H1 (cell line): ENCODE results near the gene NELL2. TPM values are rescaled to one million over a fixed set of nuclear protein-coding genes. Genes with fewer than 3 reads are reported as not detected.

Experiments used
- CTCF ChIA-PET: fragments of 300-600 bp; sonication (Branson Sonifier 250); formaldehyde crosslinking; loops from one replicate; lab custom pipeline; 2021; ENCODE audit not compliant: partially characterized antibody; lab: Charles Lee
- POLR2A ChIA-PET: fragments of 300-600 bp; sonication (Branson Sonifier 250); formaldehyde crosslinking; loops from one replicate; lab custom pipeline; 2021; ENCODE audit warnings: inconsistent platforms; ENCODE audit not compliant: partially characterized antibody; lab: Charles Lee
- DNase-seq, 2 experiments: peaks; one replicate each; pipeline versions ENCODE4 v3.0.0 to v3.0.0-alpha.2; 2010 to 2022; ENCODE audit warnings: low spot score in 2 of 2, low read depth in 1 of 2, mixed read lengths in 1 of 2
- FAIRE-seq: peaks from 2 replicates; lab custom pipeline; 2011; peaks lifted over from hg19 to GRCh38; lab: Jason Lieb, UNC
- H2AFZ ChIP-seq: 2 replicates; pipeline ENCODE4 v1.8.1; 2012; ENCODE audit warnings: low read length, inconsistent platforms
- H2AK5ac ChIP-seq: 2 replicates; pipeline ENCODE4 v1.6.1; 2013; ENCODE audit warnings: low read depth, low read length
- H2BK120ac ChIP-seq: replicated peaks from 2 replicates; pipeline ENCODE3; 2013; ENCODE audit warnings: low read depth, low read length, inconsistent platforms
- H2BK12ac ChIP-seq: 2 replicates; pipeline ENCODE4 v1.6.1; 2013; ENCODE audit warnings: low read depth, low read length
- H2BK15ac ChIP-seq: 2 replicates; pipeline ENCODE4 v1.6.1; 2013; ENCODE audit warnings: low read length
- H2BK20ac ChIP-seq: 2 replicates; pipeline ENCODE4 v1.6.1; 2013; ENCODE audit warnings: low read length
- H2BK5ac ChIP-seq: 2 replicates; pipeline ENCODE4 v1.6.1; 2013; ENCODE audit warnings: low read depth, low read length
- H3K14ac ChIP-seq: 2 replicates; pipeline ENCODE4 v1.6.1; 2013; ENCODE audit warnings: inconsistent platforms; ENCODE audit not compliant: insufficient read length
- H3K18ac ChIP-seq: 2 replicates; pipeline ENCODE4 v1.6.1; 2013; ENCODE audit warnings: low read length; ENCODE audit errors: extremely low read depth
- H3K23ac ChIP-seq: 2 replicates; pipeline ENCODE4 v1.6.1; 2013; ENCODE audit warnings: inconsistent platforms; ENCODE audit not compliant: insufficient read length
- H3K23me2 ChIP-seq: 2 replicates; pipeline ENCODE4 v1.6.1; 2013; ENCODE audit warnings: low read depth, low read length
- H3K27ac ChIP-seq: 2 replicates; pipeline ENCODE4 v1.6.1; 2011; ENCODE audit warnings: low read depth, low read length, inconsistent platforms
- H3K27me3 ChIP-seq, 4 experiments: replicated peaks in 1 of 4; 1 replicate in 1 of 4; 2 replicates in 3 of 4; pipeline versions ENCODE4 v1.6.1 to v1.8.1; 2011 to 2013; ENCODE audit warnings: low read length in 3 of 4, mild to moderate bottlenecking in 3 of 4, inconsistent platforms in 2 of 4, mixed read lengths in 2 of 4, moderate library complexity in 1 of 4; ENCODE audit not compliant: control insufficient read depth in 3 of 4, insufficient read depth in 3 of 4; ENCODE audit errors: extremely low read depth in 1 of 4
- H3K36me3 ChIP-seq, 4 experiments: 2 replicates each; pipeline versions ENCODE4 v1.6.1 to v1.8.1; 2011 to 2013; ENCODE audit warnings: mild to moderate bottlenecking in 4 of 4, low read length in 3 of 4, moderate library complexity in 2 of 4, control low read depth in 1 of 4, inconsistent platforms in 1 of 4; ENCODE audit not compliant: insufficient read depth in 4 of 4, control insufficient read depth in 2 of 4
- H3K4ac ChIP-seq: replicated peaks from 2 replicates; pipeline ENCODE3; 2013; ENCODE audit warnings: low read length, low read depth, mixed read lengths, inconsistent platforms; ENCODE audit not compliant: insufficient read length
- H3K4me1 ChIP-seq, 4 experiments: replicated peaks in 1 of 4; 1 replicate in 1 of 4; 2 replicates in 3 of 4; pipeline versions ENCODE4 v1.6.1 to v1.8.1; 2011 to 2013; ENCODE audit warnings: low read length in 3 of 4, inconsistent platforms in 2 of 4, mixed read lengths in 1 of 4; ENCODE audit not compliant: insufficient read depth in 4 of 4, control insufficient read depth in 3 of 4
- H3K4me2 ChIP-seq, 2 experiments: 2 replicates each; pipeline versions ENCODE4 v1.6.1 to v1.8.1; 2011 to 2013; ENCODE audit warnings: low read depth in 2 of 2, low read length in 2 of 2, control low read depth in 1 of 2, inconsistent platforms in 1 of 2, mild to moderate bottlenecking in 1 of 2; ENCODE audit not compliant: insufficient read depth in 1 of 2
- H3K4me3 ChIP-seq, 4 experiments: fragments of 200-600, 300-600 bp in 1 of 4; sonication (generic), shearing (Covaris generic), sonication (Bioruptor Twin) in 1 of 4; 2 replicates each; pipeline versions ENCODE4 v1.5.1 to v1.8.1; 2011 to 2016; ENCODE audit warnings: low read length in 4 of 4, low read depth in 3 of 4, control low read depth in 2 of 4, inconsistent platforms in 2 of 4, mild to moderate bottlenecking in 2 of 4, mixed read lengths in 1 of 4, moderate library complexity in 1 of 4; ENCODE audit not compliant: insufficient read depth in 2 of 4; ENCODE audit errors: extremely low read depth in 1 of 4
- H3K56ac ChIP-seq: replicated peaks from 2 replicates; pipeline ENCODE3; 2013; ENCODE audit warnings: low read depth, mild to moderate bottlenecking, mixed read lengths, low read length, inconsistent platforms; ENCODE audit not compliant: insufficient read length
- H3K79me1 ChIP-seq: 2 replicates; pipeline ENCODE4 v1.6.1; 2013; ENCODE audit warnings: low read depth, low read length, control low read depth
- H3K79me2 ChIP-seq, 2 experiments: 2 replicates each; pipeline versions ENCODE4 v1.6.1 to v1.8.1; 2012 to 2013; ENCODE audit warnings: low read length in 2 of 2, mild to moderate bottlenecking in 2 of 2, inconsistent platforms in 1 of 2; ENCODE audit not compliant: insufficient read depth in 2 of 2, control insufficient read depth in 1 of 2
- H3K9ac ChIP-seq, 4 experiments: replicated peaks in 1 of 4; 1 replicate in 1 of 4; 2 replicates in 3 of 4; pipeline versions ENCODE4 v1.6.1 to v1.8.1; 2011 to 2013; ENCODE audit warnings: low read depth in 3 of 4, low read length in 3 of 4, control low read depth in 2 of 4, mild to moderate bottlenecking in 2 of 4, moderate library complexity in 2 of 4, inconsistent platforms in 1 of 4; ENCODE audit errors: extremely low read depth in 1 of 4
- H3K9me3 ChIP-seq, 2 experiments: 2 replicates each; pipeline versions ENCODE4 v1.6.1 to v1.8.1; 2012 to 2013; ENCODE audit warnings: mild to moderate bottlenecking in 2 of 2, moderate library complexity in 2 of 2, control low read depth in 1 of 2, inconsistent platforms in 1 of 2, low read depth in 1 of 2, low read length in 1 of 2, mixed read lengths in 1 of 2; ENCODE audit not compliant: insufficient read depth in 2 of 2
- H4K20me1 ChIP-seq, 2 experiments: replicated peaks in 1 of 2; 2 replicates each; pipeline versions ENCODE3 to v1.8.1; 2011 to 2013; ENCODE audit warnings: inconsistent platforms in 2 of 2, low read length in 2 of 2, mild to moderate bottlenecking in 1 of 2; ENCODE audit not compliant: insufficient read depth in 2 of 2, control insufficient read depth in 1 of 2
- H4K5ac ChIP-seq: 2 replicates; pipeline ENCODE4 v1.6.1; 2013; ENCODE audit warnings: low read length, low read depth, mixed read lengths, inconsistent platforms; ENCODE audit not compliant: insufficient read length
- H4K8ac ChIP-seq: 2 replicates; pipeline ENCODE4 v1.8.0; 2013; ENCODE audit warnings: mild to moderate bottlenecking, moderate library complexity, low read length, inconsistent platforms; ENCODE audit not compliant: insufficient read depth; ENCODE audit errors: extremely low read depth
- H4K91ac ChIP-seq: replicated peaks from 2 replicates; pipeline ENCODE3; 2013; ENCODE audit warnings: low read length, mixed read lengths, inconsistent platforms; ENCODE audit not compliant: insufficient read length
- ASH2L ChIP-seq: fragments of 200-600, 300-600 bp; sonication (generic); IDR thresholded peaks from one replicate; pipeline ENCODE4 v1.7.1; 2017; ENCODE audit warnings: low read length
- CREB1 ChIP-seq: IDR thresholded peaks from 2 replicates; pipeline ENCODE4 v1.6.1; 2012; ENCODE audit warnings: inconsistent platforms
- CTBP2 ChIP-seq: IDR thresholded peaks from 2 replicates; pipeline ENCODE4 v1.7.0; 2011; ENCODE audit warnings: borderline replicate concordance, mild to moderate bottlenecking, moderate library complexity, mixed read lengths, low read length; ENCODE audit not compliant: insufficient read depth, insufficient read length
- EP300 ChIP-seq, 2 experiments: IDR thresholded peaks; 1 replicate in 1 of 2; 2 replicates in 1 of 2; pipeline ENCODE4 v1.6.1; 2011 to 2012; ENCODE audit warnings: low read depth in 2 of 2, low read length in 2 of 2, mild to moderate bottlenecking in 2 of 2, borderline replicate concordance in 1 of 2, inconsistent platforms in 1 of 2, moderate library complexity in 1 of 2
- EZH2 ChIP-seq: fragments of 200-600 bp; sonication (generic); IDR thresholded peaks from 2 replicates; pipeline ENCODE4 v1.7.1; 2012; ENCODE audit warnings: low read depth, mild to moderate bottlenecking, moderate library complexity, low read length, inconsistent platforms; ENCODE audit not compliant: severe bottlenecking
- HDAC6 ChIP-seq: IDR thresholded peaks from one replicate; pipeline ENCODE4 v1.7.1; 2012; ENCODE audit warnings: low read depth, mild to moderate bottlenecking, inconsistent platforms, low read length, moderate library complexity
- MAX ChIP-seq: IDR thresholded peaks from 2 replicates; pipeline ENCODE4 v1.6.1; 2012; ENCODE audit warnings: inconsistent platforms
- NRF1 ChIP-seq: IDR thresholded peaks from 2 replicates; pipeline ENCODE4 v1.6.1; 2011; ENCODE audit warnings: mild to moderate bottlenecking, low read depth, low read length, improper control_type of control experiment
- POLR2A ChIP-seq, 2 experiments: IDR thresholded peaks; 1 replicate in 1 of 2; 2 replicates in 1 of 2; pipeline ENCODE4 v1.6.1; 2011; ENCODE audit warnings: low read depth in 2 of 2, low read length in 2 of 2, mild to moderate bottlenecking in 2 of 2; ENCODE audit errors: control extremely low read depth in 1 of 2
- RFX5 ChIP-seq: IDR thresholded peaks from 2 replicates; pipeline ENCODE4 v1.6.1; 2011; ENCODE audit warnings: low read depth, low read length, improper control_type of control experiment, borderline replicate concordance
- SUZ12 ChIP-seq: fragments of 200-600 bp; sonication (generic); IDR thresholded peaks from 2 replicates; pipeline ENCODE4 v1.6.1; 2012; ENCODE audit warnings: mild to moderate bottlenecking, inconsistent platforms, low read length, moderate library complexity, mixed read lengths
- TAF7 ChIP-seq: optimal IDR thresholded peaks from 2 replicates; pipeline ENCODE3; 2011; ENCODE audit warnings: low read depth, mild to moderate bottlenecking, inconsistent platforms, low read length, moderate library complexity, borderline replicate concordance
- WGBS, 2 experiments: shearing (Covaris generic) in 1 of 2; methylation state at CpG; one replicate each; pipeline versions ENCODE4 v1.1.6 to v1.1.7; 2013 to 2015; ENCODE audit warnings: low lambda C conversion rate in 2 of 2, mixed read lengths in 2 of 2, inconsistent platforms in 1 of 2, low coverage in 1 of 2, missing lambda C conversion rate in 1 of 2; ENCODE audit not compliant: insufficient replicate concordance in 2 of 2, insufficient coverage in 1 of 2, insufficient read length in 1 of 2; ENCODE audit errors: extremely low coverage in 1 of 2, missing lambda C conversion rate in 1 of 2; 5-methylcytosine and 5-hydroxymethylcytosine counted together
- polyA plus RNA-seq, 7 experiments: library from polyadenylated mRNA; depleted of rRNA in 3 of 7; stranded (reverse) in 5 of 7; unstranded in 2 of 7; fragments of >200 nt in 5 of 7; fragments of 200-250 nt in 2 of 7; gene quantifications; 1 replicate in 5 of 7; 2 replicates in 1 of 7; 4 replicates in 1 of 7; pipeline versions ENCODE4 v1.2.1 to v1.2.3, GENCODE V29; 2011 to 2013; ENCODE audit warnings: missing spikeins in 2 of 7, mixed read lengths in 2 of 7
- total RNA-seq: library from RNA; stranded (reverse); fragmentation: NEBNext Ultra II Directional; extraction: Animal tissue kit (Norgen Biotek cat#: 25700); gene quantifications from 2 replicates; pipeline ENCODE4 v1.2.1, GENCODE V29; 2021

Gene NELL2
- total and polyA plus RNA-seq, 2 of the 8 experiments (the other 6 are each of a cell fraction or from before 2014, with no cell fraction given), result 54.2 to 56.8 TPM

- Histone ChIP-seq H2BK15ac (no peak overlapping the region), H2AFZ (no peak overlapping the region), H3K79me2 (no peaks in the 10 kb centered on the region), H4K5ac (no peak overlapping the region), H4K20me1 (no peaks in the 10 kb centered on the region), H4K91ac (no peak overlapping the region), H2BK5ac (no peak overlapping the region), H3K36me3 (peaks cover 0 to 6% (median 3%) of the 10 kb centered on the region in 4 experiments; a peak in 3 of 8 replicates), H3K4me3 (no peak overlapping the region), H3K4ac (no peak overlapping the region), H3K23ac (no peak overlapping the region), H3K9ac (no peak overlapping the region), H4K8ac (no peak overlapping the region), H3K56ac (no peak overlapping the region), H2AK5ac (no peak overlapping the region), H2BK20ac (no peak overlapping the region), H3K4me1 (no peaks in the 10 kb centered on the region), H2BK12ac (no peak overlapping the region), H3K79me1 (no peaks in the 10 kb centered on the region), H3K4me2 (no peak overlapping the region), H3K9me3 (peaks cover 16 to 21% of the 10 kb centered on the region in 2 experiments), H3K23me2 (no peaks in the 10 kb centered on the region), H3K27ac (no peak overlapping the region), H3K27me3 (no peaks in the 10 kb centered on the region), H3K18ac (no peak overlapping the region), H2BK120ac (no peak overlapping the region), H3K14ac (no peak overlapping the region)
- ChIA-PET POLR2A (no interaction called here), CTCF (no interaction called here)
- FAIRE-seq (no peak), DNase-seq (no peak)
- WGBS, 2 experiments, result 95% methylated on average over 1 of the region's 1 CpG; no CpG with 5 or more reads in 1 of the 2 experiments
- no peak for TF ChIP-seq POLR2A (IDR thresholded peaks at IDR 0.05; ENCODE audit: control extremely low read depth in 1 of 2, low read depth in 2 of 2, low read length in 2 of 2)
- no peak for TF ChIP-seq ASH2L
- no peak for TF ChIP-seq RFX5
- no peak for TF ChIP-seq NRF1
- no peak for TF ChIP-seq HDAC6
- no peak for TF ChIP-seq CREB1
- no peak for TF ChIP-seq EP300 (IDR thresholded peaks at IDR 0.05; ENCODE audit: borderline replicate concordance in 1 of 2, low read depth in 2 of 2, low read length in 2 of 2)
- no peak for TF ChIP-seq EZH2
- no peak for TF ChIP-seq MAX
- no peak for TF ChIP-seq TAF7
- no peak for TF ChIP-seq CTBP2
- TF ChIP-seq SUZ12, result no peak
Measured at GRCh38 chr12:44738051-44738450, 138.1 kb downstream of the NELL2 start.
